GM12874 (cell line): Measurements from ENCODE around the gene IL25.

Experiments
- TF ChIP-seq, protein P1 (sequence below): IDR thresholded peaks from 2 replicates; pipeline ENCODE4 v1.5.1; 2011; ENCODE audit warnings: low read depth, mild to moderate bottlenecking, control low read depth, low read length, moderate library complexity; ENCODE audit not compliant: insufficient read depth

The IL25 gene

GRCh38 chr14:23361320-23361719, 11.3 kb upstream of the IL25 start:
- TF ChIP-seq, protein P1, sequence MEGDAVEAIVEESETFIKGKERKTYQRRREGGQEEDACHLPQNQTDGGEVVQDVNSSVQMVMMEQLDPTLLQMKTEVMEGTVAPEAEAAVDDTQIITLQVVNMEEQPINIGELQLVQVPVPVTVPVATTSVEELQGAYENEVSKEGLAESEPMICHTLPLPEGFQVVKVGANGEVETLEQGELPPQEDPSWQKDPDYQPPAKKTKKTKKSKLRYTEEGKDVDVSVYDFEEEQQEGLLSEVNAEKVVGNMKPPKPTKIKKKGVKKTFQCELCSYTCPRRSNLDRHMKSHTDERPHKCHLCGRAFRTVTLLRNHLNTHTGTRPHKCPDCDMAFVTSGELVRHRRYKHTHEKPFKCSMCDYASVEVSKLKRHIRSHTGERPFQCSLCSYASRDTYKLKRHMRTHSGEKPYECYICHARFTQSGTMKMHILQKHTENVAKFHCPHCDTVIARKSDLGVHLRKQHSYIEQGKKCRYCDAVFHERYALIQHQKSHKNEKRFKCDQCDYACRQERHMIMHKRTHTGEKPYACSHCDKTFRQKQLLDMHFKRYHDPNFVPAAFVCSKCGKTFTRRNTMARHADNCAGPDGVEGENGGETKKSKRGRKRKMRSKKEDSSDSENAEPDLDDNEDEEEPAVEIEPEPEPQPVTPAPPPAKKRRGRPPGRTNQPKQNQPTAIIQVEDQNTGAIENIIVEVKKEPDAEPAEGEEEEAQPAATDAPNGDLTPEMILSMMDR = no peak

DNA sequence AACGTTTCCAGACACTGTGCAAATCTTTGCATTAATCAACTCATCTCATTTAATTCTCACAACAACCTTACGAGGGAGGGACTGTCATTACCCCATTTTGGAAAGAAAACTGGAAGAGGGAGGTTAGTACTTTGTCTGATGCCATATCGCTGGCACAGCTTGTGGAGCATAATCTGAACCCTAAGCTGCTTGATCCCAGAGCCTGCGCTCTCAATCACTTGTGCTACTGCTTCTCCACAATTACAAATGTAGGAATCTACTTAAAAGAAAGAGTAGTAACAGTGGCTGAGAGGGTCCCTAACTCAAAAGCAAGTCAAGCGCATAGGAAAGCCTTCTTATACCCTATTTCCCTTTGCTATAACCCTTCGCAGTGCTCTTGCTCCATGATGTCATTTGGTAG, 10.8 kb upstream of the IL25 start:
- TF ChIP-seq, protein P1 = no peak

DNA sequence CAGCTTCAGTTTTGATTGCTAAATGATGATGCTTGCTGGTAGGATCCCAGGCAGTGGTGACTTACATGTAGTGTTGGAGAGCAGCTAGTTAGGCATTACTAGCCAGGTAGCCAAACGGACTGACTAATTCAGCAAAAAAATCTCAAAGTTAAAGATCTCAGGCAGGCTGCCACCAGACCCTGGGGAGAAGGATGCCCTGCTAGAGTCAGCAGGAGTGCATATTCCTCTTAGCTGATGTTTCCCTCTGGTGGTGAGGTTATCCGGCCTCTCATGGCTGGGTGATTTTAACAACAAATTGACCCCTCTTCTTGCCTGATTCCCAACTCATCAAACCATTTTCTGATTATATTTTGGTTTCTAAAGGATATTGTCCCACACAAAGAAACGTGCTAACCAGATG, 10.4 kb upstream of the IL25 start:
- TF ChIP-seq, protein P1 = no peak

DNA sequence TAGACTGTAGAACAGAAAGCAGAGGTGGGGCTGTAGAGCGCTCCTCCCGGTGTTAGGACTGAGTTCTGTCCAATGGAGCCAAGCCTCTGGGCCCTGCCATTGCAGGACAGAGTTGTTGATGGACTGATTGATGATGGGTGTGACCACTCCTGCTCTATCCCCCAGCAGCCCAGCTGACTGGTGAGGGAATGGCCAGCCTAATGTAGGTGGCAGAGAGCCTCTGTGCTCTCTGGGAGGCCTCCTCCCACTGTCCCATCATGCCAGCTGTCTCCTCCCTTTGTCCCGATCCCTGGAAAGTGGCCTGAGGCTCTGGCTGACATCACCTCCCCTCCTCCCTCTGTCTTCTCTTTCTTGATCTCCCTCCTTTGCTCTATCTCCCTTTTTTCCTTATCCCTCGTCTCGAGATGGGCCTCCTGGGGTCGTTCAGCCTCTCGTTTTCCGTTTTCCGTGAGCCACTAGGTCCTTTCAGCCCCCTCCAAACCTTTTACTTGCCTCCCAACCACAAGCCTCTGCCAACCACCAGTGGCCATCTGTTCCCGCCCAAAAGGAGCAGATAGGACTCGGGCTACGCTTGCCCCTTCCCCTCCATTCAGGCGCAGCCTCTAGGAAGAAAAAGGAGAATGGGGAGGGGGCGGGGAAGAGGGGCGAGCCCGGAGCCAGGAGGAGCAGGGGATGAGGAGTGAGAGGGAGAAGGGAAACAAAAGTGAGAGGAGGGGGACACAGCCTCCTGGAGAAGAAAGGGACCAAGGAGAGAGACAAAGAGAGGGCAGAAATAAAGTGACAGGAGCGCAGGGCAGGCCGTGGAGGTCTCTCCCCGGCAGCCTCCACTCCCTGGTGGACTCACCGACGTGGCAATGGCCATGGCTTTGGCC, 8.2 kb upstream of the IL25 start:
- TF ChIP-seq, protein P1 = no peak

- TF ChIP-seq, protein P1 = no peak
Measured at GRCh38 chr14:23365036-23365731, 7.4 kb upstream of the IL25 start, which contains the start of gene EFS. TSS of gene EFS (minus strand) at chr14:23365172. CDS start at chr14:23365025, 147 bp downstream.

DNA sequence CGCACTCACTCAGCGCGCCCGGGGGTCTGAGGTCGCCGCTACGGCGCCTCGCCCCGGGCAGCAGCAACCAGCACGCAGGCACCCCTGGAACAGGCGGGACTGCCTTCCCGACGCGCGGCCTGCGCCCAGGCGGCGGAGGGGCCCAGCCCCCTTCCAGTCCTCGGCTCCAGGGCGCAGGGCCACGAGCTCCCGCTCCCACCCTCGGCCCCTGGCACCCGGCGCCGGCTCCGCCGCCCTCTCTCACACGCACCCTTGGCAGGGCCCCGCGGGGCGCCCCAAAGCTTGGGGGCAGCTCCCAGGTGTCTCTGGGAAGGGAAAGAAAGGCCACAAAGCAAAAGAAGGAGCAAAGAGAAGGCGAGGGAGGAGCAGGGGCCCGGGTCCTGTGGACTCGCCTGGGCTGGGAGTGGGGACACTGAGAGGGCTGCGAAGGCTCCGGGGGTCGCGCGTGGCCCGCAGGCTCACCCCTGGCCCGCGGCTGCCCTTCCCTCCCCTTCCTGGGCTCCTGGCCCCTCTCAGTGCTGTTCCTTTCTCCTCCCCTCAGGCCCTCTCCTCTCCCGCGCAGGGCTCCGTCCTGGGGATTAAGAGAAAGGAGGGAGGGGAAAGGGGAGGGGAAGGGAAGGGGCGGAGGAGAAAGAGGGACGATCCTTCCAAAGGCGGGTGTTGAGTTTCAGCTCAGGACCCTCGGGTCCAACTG, 6.7 kb upstream of the IL25 start:
- TF ChIP-seq, protein P1 = no peak

DNA sequence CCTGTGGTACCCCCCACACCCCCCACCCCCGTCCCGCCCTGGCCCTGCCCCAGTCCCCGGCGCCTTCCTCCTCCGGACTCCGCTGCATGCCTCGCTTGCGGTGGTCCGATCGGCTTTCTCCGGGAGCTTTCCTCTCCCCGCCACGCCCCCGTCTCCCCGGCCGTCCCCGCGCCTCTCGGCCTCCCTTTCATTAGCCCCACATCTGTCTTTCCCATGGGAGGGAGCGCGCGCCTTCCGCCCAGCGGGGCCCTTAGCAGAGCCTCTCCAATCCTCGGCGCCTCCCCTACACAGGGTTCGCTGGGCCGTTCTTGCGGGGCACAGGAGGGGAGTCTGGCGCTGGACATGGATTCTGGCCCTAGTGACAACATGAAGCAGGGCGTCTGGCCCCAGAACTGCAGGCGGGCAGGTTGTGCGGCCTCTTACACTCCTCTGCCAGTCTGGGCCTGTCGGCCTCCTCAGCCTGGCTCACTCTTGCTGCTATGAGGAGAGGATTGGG, 6.1 kb upstream of the IL25 start:
- TF ChIP-seq, protein P1 = no peak
